ENCODE measurements around the gene DYRK1A.
"Not testable (repeated sequence)": the region's sequence is repeated elsewhere in the genome, so short reads cannot be mapped to it uniquely, and the experiment has no call there.

The DYRK1A gene

GRCh38 chr21:37527716-37528115, 161.1 kb downstream of the DYRK1A start:
- DNase-seq (ENCODE audit: low spot score): no peak

- no peak for DNase-seq (ENCODE audit: low spot score)
Measured at GRCh38 chr21:37528150-37528937, 161.8 kb downstream of the DYRK1A start.

- no peak for DNase-seq (ENCODE audit: low spot score)
Measured at GRCh38 chr21:37529649-37530048, 163.1 kb downstream of the DYRK1A start.

- no peak for DNase-seq (ENCODE audit: low spot score)
Measured at GRCh38 chr21:37530901-37531351, 164.4 kb downstream of the DYRK1A start.

GRCh38 chr21:37531431-37531932, 164.9 kb downstream of the DYRK1A start:
- DNase-seq (ENCODE audit: low spot score): peak; percentile 49

GRCh38 chr21:37532868-37533780, 166.6 kb downstream of the DYRK1A start:
- DNase-seq (ENCODE audit: low spot score): no peak

- no peak for DNase-seq (ENCODE audit: low spot score)
Measured at GRCh38 chr21:37534431-37534830, 167.9 kb downstream of the DYRK1A start.

- DNase-seq (ENCODE audit: low spot score): no peak
Measured at GRCh38 chr21:37535130-37535529, 168.6 kb downstream of the DYRK1A start.

GRCh38 chr21:37535672-37536071, 169.1 kb downstream of the DYRK1A start:
- no peak for DNase-seq (ENCODE audit: low spot score)

GRCh38 chr21:37536616-37537278, 170.2 kb downstream of the DYRK1A start:
- DNase-seq (ENCODE audit: low spot score): no peak

GRCh38 chr21:37537391-37537996, 170.9 kb downstream of the DYRK1A start:
- no peak for DNase-seq (ENCODE audit: low spot score)

- no peak for DNase-seq (ENCODE audit: low spot score)
Measured at GRCh38 chr21:37538971-37539590, 172.5 kb downstream of the DYRK1A start.

GRCh38 chr21:37541128-37541527, 174.6 kb downstream of the DYRK1A start:
- DNase-seq (ENCODE audit: low spot score): not testable (repeated sequence)

GRCh38 chr21:37542512-37542911, 175.9 kb downstream of the DYRK1A start:
- no peak for DNase-seq (ENCODE audit: low spot score)

- no peak for DNase-seq (ENCODE audit: low spot score)
Measured at GRCh38 chr21:37546299-37546908, 179.8 kb downstream of the DYRK1A start.

GRCh38 chr21:37546949-37547614, 180.5 kb downstream of the DYRK1A start:
- no peak for DNase-seq (ENCODE audit: low spot score)

- DNase-seq (ENCODE audit: low spot score): no peak
Measured at GRCh38 chr21:37547615-37548200, 181.1 kb downstream of the DYRK1A start.

- DNase-seq (ENCODE audit: low spot score): no peak
Measured at GRCh38 chr21:37548521-37548981, 182.0 kb downstream of the DYRK1A start.

- not testable (repeated sequence) for DNase-seq (ENCODE audit: low spot score)
Measured at GRCh38 chr21:37549730-37550129, 183.2 kb downstream of the DYRK1A start.

- DNase-seq (ENCODE audit: low spot score): no peak
Measured at GRCh38 chr21:37550157-37550556, 183.6 kb downstream of the DYRK1A start.

Measured in Ammon's horn (tissue), 1 donor.